HG02885 (cell line): ENCODE results near the gene USP40.
"Not testable (repeated sequence)": the region's sequence is repeated elsewhere in the genome, so short reads cannot be mapped to it uniquely, and the experiment has no call there.

Source experiments
- ATAC-seq: cut with Tn5 transposase; IDR thresholded peaks from one replicate; pipeline ENCODE4 v1.9.1; 2021; ENCODE audit warnings: mild to moderate bottlenecking; ENCODE audit not compliant: unreplicated experiment, poor library complexity

USP40 gene, protein sequence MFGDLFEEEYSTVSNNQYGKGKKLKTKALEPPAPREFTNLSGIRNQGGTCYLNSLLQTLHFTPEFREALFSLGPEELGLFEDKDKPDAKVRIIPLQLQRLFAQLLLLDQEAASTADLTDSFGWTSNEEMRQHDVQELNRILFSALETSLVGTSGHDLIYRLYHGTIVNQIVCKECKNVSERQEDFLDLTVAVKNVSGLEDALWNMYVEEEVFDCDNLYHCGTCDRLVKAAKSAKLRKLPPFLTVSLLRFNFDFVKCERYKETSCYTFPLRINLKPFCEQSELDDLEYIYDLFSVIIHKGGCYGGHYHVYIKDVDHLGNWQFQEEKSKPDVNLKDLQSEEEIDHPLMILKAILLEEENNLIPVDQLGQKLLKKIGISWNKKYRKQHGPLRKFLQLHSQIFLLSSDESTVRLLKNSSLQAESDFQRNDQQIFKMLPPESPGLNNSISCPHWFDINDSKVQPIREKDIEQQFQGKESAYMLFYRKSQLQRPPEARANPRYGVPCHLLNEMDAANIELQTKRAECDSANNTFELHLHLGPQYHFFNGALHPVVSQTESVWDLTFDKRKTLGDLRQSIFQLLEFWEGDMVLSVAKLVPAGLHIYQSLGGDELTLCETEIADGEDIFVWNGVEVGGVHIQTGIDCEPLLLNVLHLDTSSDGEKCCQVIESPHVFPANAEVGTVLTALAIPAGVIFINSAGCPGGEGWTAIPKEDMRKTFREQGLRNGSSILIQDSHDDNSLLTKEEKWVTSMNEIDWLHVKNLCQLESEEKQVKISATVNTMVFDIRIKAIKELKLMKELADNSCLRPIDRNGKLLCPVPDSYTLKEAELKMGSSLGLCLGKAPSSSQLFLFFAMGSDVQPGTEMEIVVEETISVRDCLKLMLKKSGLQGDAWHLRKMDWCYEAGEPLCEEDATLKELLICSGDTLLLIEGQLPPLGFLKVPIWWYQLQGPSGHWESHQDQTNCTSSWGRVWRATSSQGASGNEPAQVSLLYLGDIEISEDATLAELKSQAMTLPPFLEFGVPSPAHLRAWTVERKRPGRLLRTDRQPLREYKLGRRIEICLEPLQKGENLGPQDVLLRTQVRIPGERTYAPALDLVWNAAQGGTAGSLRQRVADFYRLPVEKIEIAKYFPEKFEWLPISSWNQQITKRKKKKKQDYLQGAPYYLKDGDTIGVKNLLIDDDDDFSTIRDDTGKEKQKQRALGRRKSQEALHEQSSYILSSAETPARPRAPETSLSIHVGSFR

DNA sequence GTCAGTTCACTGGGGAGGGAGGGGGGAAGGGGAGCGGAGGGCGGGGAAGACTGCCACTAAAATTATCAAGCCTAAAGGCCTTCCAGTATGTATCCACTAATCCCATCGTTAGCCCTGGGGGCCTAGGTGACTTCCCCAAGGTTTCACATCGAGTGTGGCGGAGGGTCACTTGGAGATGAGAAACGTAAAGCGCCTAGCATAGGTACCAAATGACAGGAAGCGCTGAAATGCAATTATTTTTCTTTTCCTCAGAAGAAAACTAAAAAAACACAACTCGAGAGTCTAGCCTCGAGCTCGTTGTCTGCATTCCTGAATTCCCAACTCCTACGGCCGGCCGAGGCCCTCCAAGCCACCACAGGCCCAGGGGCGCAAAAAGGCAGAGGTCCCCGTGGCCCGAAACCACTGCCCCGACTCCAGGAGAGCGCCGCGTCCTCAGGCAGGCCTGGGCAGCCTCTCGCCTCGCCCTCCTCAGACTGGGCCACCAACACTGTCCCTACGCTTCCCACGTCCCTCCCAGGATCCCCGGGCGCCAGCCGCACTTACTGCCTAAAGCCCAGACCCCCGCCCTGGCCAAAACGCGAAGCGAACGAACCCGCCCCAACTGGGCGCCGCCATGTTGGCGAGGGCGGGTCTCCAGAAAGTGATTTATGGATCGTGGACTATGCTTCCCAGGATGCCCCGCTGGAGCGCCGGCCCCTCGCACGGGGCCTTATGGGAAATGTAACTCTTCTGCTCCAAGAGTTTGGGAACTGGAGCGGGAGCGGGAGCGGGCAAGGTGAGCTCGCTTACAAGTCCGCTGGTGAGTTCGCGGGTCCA is at the start of gene USP40:
USP40 (minus strand) TSS at position 642 of the 816 bp plus-strand sequence. CDS start 1,228 bp downstream, outside the sequence.
- ATAC-seq = peak; percentile 71

DNA sequence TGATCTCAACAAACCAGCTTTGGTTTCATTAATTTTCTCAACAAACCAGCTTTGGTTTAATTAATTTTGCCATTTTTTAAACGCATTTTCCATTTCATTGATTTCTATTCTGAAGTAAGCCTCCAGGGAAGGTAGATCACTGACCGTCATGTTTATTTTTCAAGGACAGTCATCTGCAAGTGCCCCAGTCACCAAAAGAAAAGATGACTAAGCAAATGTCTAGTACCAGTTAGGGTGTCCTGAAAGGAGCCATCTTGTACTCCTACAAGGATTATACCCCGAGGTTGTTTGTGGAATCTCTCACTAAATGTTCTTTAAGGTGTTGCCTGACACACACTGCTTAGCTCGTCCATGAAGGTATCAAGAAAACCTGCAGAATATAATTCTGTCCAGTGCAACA is 44.7 kb upstream of the USP40 start:
- no peak for ATAC-seq

DNA sequence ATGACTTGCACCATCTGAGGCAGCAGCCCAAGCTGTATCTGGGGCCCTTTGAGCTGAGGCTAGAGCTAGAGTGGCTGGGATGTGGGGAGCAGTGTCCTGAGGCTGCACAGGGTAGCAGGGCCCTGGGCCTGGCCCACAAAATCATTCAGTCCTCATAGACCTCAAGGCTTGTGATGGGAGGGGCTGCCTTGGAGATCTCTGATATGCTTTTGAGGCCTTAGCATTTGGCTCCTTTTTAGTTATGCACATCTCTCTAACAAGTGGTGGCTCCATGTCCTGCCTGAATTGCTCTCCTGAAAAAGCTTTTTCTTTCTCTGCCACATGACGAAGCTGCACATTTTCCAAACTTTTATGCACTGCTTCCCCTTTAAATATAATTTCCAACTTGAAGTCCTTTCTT is 39.1 kb upstream of the USP40 start:
- ATAC-seq = no peak

DNA sequence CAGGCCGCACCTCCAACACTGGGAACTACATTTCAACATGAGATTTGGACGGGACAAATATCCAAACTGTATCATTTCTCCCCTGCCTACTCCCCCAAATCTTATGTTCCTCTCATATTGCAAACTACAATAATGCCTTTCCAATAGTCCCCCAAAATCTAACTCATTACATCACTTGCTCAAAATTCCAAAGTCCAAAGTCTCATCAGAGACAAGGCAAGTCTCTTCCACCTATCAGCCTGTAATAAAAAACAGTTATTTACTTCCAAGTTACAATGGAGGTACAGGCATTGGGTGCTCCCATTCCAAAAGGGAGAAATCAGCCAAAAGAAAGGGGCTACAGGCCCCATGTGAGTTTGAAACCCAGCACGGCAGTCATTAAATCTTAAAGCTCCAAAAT is 38.2 kb upstream of the USP40 start:
- ATAC-seq = no peak

DNA sequence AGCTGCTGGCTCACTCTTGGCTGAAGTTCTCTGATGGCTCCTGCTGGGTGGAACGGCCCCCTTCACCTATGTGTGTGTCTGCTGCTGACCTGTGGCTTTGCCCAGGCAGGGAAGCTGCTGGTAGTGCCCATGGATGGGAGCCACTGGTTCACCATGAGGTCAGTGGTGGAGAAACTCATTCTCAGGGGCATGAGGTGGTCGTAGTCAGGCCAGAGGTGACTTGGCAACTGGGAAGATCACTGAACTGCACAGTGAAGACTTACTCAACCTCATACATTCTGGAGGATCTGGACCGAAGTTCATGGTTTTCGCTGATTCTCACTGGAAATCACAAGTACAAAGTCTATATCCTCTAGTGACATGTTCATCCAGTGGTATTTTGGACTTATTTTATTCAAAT is 36.9 kb upstream of the USP40 start:
- ATAC-seq = no peak

DNA sequence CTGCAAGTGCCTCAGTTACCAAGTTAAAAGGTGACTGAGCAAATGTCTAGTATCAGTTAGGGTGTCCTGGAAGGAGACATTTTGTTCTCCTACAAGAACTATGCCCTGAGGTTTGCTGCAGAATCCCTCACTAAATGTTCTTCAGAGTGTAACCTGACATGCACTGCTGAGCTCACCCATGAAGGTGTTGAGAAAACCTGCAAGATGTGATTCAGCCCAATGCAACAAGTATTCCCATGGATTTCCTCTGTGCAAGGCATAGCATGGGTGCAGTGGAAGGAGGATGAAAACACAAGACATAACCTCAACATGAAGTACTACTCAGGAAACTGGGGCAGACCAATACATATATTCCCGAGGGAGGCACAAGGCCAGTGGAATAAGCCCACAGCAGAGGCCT is 35.5 kb upstream of the USP40 start:
- ATAC-seq = no peak

DNA sequence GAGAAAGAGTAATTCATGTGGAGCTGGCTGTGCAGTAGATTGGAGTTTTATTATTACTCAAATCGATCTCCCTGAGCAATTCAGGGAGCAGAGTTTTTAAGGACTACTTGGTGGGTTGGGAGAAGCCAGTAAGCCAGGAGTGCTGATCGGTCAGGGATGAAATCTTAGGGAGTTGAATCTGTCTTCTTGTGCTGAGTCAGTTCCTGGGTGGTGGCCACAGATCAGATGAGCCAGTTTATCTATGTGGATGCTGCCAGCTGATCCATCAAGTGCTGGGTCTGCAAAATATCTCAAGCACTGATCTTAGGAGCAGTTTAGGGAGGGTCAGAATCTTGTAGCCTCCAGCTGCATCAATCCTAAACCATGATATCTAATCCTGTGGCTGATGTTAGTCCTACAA is 33.8 kb upstream of the USP40 start:
- no peak for ATAC-seq

DNA sequence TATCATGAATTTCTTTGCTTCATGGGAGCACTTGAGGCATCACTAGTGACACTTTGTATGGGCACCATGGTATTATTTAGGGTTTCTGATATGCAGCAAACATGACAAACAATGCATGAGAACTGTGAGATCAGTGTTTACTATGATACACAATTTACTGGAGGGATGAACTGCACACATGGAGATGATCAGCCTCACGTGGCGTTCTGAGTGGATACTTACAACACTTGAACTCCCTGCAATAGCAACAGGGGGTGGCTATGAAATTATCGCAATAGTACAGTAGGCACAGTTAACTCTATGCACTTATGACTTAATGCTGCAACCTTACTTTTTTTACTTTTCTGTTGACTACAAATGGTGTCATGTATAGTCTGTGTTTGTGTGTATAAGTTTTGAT is 32.4 kb upstream of the USP40 start:
- no peak for ATAC-seq

DNA sequence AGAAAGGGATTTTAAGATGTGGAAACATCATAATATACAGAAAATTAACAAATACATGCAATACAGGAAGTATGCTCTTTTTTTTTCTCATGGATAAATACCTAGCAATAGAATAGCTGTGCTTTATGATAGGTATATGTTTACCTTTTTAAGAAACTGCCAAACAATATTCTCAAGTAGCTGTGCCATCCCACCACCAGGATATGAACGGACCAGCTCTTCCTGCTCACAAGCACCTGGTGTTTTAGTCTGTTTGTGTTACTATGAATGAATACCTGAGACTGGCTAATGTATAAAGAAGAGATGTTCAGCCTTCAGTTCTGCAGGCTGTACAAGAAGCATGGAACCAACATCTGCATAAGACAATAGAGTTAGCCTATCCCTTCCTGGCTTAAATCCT is 30.9 kb upstream of the USP40 start:
- no peak for ATAC-seq

DNA sequence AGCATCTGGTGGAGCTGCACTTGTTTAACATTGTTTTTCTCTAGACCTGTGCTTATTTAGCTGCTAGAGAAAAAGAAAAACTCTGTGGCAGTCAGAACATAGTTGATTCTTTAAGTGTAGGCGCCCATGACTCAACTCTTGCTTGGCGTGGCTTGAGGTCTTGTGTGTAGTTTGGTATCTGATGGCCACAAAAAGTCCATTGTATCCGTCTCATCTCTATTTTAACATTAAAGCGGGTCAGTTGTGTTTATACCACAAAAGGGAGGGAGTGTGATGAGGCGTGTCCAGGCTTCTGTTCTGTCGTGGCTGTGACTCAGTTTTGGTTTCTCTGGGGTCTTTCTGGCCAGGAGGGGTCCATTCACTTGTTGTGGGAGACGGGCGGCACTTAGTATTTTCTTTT is 26.6 kb upstream of the USP40 start:
- peak; percentile 78 for ATAC-seq

DNA sequence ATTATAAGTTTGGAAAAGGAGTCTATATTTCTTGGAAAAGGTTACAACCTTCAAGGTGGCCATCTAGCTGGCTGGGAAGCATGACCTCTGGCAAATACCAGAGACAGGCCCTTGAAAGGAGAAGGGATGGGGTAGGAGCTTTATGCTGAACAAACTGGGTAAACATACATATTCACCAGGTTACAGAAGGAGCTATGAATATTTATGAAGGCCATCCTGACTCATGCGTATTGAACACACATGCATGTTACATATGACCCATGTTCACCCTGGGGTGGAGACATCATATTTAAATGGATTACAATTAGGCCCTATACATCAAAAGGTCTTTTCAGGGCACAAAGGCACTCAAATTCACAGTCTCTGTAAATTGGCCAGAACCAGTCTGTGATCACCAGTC is 26.1 kb upstream of the USP40 start:
- ATAC-seq = peak; percentile 5

DNA sequence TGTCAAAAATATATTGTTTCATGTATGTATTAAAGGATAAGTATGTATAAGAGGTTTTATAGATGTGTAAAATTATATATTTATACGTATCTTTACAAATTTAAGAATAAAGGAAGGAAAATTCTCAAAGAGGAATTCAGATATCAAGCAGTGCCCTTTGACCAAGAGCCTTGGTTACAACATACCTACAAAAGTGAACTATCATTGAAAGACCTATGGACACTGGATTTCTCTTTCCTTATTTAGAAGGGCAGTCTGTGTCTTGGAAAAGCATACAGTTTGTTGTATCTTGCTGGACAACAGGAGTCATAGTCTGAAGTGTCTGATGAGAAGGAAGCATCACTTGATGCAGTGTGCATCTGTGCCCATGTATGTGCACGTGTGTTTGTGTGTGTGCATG is 21.8 kb upstream of the USP40 start:
- no peak for ATAC-seq

DNA sequence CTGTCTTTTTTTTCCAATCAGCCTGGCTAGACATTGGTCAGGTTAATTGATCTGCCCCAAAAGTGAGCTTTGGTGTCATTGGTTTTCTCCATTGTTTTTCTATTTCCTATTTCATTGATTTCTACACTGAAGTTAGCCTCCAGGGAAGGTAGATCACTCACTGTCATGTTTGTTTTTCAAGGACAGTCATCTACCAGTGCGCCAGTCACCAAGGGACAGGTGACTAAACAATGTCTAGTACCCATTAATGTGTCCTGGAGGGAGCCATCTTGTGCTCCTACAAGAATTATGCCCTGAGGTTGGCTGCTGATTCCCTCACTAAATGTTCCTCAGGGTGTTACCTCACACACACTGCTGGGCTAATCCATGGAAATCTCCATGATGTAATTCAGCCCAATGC is 17.6 kb upstream of the USP40 start:
- no peak for ATAC-seq

DNA sequence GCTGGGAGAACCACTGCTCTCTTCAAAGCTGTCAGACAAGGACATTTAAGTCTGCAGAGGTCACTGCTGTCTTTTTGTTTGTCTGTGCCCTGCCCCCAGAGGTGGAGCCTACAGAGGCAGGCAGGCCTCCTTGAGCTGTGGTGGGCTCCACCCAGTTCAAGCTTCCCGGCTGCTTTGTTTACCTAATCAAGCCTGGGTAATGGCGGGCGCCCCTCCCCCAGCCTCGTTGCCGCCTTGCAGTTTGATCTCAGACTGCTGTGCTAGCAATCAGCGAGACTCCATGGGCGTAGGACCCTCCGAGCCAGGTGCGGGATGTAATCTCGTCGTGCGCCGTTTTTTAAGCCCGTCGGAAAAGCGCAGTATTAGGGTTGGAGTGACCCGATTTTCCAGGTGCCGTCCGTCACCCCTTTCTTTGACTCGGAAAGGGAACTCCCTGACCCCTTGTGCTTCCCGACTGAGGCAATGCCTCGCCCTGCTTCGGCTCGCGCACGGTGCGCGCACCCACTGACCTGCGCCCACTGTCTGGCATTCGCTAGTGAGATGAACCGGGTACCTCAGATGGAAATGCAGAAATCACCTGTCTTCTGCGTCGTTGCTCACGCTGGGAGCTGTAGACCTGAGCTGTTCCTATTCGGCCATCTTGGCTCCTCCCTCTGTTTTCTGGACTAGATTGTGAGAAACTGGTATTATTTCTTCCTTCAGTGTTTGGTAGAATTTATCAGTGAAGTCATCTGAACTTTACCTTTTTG is 16.8 kb upstream of the USP40 start:
- not testable (repeated sequence) for ATAC-seq

DNA sequence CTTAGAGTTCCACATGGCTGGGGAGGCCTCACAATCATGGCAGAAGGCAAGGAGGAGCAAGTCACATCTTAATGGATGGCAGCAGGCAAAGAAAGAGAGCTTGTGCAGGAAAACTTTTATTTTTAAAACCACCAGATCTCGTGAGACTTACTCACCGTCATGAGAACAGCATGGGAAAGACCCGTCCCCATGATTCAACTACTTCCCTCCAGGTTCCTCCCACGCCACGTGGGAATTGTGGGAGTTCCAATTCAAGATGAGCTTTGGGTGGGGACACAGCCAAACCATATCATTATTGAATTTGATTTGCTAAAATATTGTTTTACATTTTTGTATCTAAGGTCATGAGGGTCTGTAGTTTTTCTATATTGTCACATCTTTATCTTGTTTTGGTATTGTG is 10.8 kb upstream of the USP40 start:
- not testable (repeated sequence) for ATAC-seq

DNA sequence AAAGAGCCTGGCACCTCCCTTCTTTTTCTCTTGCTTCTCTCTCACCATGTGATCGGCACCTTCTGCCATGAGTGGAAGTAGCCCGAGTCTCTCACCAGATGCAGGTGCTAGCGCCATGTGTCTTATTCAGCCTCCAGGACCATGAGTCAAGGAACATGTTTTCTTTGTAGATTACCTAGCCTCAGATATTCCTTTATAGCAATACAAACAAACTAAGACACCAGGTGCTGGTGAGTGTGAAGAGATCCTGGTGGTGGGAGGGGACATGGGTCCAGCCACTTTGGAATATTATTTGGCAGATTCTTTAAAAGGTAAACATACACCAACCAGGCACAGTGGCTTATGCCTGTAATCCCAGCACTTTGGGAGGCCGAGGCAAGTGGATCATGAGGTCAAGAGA is 5.9 kb upstream of the USP40 start:
- ATAC-seq = no peak

DNA sequence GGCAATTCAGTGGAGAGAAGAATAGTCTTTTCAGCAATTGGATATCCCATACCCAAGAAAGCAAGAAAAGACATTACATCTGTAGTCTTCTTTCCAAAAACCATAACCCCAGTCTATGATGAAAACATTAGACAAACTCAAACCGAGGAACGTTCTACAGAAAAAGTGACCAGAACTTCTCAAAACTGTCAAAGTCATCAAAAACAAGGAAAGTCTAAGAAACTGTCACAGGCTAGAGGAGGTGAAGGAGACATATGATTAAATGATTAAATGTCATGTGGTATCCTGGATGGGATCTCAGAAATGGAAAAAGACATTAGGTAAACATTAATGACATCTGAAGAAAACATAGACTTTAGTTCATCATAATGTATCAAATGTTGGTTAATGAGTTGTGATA is 4.9 kb upstream of the USP40 start:
- ATAC-seq = no peak

DNA sequence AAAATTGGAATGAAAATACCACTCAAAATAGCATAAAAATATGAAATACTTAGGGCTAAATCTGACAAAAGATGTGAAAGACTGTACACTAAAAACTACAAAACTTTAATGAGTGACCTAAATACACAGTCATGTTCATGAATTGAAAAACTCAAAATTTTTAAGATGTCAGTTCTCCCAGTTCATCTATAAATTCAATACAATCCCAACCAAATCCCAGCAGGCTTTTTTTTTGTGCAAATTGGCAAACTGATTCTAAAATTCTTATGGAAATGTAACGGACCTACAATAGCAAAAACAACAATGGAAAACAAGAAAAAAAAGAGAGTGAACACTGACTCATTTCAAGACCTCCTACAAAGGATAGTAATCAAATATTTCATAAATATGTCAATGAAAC is 4.4 kb upstream of the USP40 start:
- ATAC-seq = no peak

DNA sequence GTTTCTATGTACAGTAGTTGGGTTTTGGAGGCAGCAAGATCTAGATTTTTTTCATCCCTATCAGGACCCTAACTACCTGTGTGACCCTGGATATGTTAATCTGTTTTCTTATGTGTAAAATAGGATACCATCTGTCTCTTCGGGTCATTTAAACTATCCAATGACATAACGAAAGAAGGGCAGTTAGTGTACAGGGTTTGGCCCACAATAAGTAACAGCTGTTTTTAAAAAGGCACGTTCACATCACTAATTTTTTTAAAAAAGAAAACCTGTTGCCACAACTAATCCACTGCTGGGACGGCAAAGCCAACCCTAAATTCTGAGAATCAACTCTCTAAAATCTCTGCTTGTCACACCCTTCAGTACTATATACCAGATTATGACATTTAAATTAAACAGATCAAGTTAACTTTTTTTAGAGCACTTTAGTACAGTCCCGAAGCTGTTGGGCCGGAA is 869 bp downstream of the USP40 start:
- ATAC-seq = no peak
